HG02623 (cell line): Measurements from ENCODE around the gene APLN.

Source experiments
- ATAC-seq: cut with Tn5 transposase; IDR thresholded peaks from one replicate; pipeline ENCODE4 v1.9.1; 2021; ENCODE audit warnings: moderate library complexity; ENCODE audit not compliant: unreplicated experiment

APLN gene, protein sequence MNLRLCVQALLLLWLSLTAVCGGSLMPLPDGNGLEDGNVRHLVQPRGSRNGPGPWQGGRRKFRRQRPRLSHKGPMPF

DNA sequence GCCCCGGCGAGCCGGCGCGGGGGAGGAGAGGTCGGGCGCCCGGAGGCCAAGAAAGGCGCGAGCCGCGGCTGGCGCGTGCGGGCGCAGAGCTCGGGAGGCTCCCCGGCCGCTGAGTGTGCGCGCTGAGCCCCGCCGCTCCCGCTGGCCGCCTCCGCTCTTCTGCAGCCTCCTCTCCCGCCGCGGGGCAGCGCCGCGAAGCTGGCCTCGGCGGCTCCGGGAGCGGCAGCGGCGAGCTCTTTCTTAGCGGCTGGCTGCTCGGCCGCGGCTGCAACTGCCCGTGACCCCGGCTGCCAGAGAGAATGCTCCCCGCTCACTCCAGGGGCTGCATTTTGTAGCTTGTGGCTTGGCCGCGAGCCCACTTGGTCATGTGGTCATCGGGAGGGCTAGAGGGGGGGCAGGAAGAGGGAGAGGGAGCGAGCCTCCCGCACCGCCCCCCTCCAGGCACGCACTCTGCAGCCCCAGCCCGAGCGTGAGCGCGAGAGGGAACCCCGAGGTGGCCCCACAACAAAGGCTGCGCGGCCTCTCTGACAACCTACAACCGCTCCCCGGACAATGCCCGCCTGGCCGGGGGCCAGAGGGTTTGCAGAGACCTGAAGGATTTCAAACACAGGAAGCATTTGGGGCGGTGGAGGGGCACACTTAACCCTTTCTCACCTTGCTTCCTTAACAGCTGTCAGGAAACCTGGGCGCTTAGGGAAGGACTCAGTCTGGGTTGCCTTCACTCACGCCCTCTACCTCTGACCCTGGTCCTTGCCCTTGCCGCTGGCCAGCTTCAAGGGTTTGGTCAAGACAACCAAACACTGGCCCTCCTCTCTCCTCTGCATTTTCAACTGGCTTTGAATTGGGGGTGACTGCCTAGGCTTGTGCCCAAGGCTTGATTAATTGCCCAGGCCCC lies at the start of gene APLN:
APLN (minus strand) TSS at position 305 of the 895 bp plus-strand sequence. CDS start 326 bp downstream, outside the sequence.
- peak; percentile 29 for ATAC-seq

DNA sequence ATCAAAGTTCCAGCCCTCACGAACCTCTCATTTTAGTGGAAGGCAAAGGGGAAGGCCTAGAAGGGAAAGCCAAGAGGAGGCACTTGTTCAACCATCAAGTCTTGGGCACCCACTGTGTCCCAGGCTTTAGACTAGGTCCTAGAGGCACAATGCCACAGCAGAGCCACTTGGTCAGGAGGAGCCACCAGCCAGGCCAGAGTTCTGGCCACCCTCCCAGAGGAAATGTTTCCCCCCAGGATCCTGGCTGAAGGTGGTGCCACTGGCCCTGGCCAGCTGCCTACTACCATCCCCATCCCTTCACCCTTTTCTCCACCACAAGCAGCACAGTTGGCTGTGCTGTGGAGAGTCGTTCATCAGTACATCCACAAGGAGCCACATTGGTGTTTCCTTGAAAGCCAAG lies 49.7 kb upstream of the APLN start:
- ATAC-seq: no peak

DNA sequence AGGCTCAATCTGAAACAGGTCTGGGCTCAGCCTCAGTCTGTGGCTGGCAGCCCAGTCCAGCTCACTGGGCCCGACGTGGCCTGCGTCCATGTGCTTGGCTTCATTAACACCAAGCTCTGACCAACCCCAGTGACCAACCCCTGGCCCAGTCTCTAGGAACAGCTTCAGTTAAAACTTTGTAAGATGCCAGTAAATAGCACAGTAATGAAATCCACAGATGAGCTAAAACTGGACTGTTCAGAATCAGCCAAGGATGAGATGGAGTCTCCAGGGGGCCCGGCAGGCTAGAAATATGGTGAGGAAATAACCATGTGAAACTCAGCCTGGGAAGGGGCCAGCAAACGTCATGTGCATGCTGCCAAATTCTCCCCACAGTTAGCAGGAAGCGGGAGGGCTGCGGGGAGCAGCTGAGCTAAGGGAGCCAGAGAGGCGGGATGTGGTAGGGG lies 46.9 kb upstream of the APLN start:
- ATAC-seq: no peak

DNA sequence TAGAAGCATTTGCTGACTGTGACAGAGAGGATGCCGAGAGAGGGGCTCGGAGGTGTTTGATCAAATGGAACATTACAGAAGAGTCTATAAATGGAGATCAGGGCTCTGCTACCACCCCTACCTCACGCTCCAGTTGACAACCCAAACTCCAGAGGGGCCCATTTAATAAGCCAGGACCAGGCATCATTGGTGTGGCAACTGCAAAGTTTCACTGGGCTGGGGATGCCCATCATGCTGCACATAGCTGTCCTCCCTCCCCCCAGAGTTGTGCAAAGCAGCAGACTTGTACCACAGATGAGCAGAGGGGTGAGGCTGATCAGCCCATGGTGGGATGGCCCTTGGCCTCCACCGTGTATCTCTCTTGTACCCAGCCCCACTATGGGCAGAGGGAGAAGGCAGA lies 45.8 kb upstream of the APLN start:
- ATAC-seq: no peak

DNA sequence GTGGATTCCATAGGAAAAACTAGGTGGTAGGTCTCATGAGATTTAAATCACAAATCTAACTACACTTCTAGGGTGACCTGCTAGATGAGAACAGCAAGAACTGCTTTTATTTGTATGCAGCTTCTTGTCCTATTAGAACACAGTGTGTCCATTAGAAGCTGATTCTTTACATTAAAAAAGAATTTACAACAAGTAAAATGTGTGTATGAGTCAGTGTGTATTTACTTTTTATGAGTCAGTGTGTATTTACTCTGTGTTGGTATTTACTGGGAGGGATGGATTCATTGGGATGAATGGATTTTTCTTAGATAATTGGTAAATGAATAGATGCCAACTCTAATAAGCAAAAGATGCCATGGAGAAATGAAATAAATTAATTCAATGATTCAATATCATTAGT lies 43.4 kb upstream of the APLN start:
- no peak for ATAC-seq

DNA sequence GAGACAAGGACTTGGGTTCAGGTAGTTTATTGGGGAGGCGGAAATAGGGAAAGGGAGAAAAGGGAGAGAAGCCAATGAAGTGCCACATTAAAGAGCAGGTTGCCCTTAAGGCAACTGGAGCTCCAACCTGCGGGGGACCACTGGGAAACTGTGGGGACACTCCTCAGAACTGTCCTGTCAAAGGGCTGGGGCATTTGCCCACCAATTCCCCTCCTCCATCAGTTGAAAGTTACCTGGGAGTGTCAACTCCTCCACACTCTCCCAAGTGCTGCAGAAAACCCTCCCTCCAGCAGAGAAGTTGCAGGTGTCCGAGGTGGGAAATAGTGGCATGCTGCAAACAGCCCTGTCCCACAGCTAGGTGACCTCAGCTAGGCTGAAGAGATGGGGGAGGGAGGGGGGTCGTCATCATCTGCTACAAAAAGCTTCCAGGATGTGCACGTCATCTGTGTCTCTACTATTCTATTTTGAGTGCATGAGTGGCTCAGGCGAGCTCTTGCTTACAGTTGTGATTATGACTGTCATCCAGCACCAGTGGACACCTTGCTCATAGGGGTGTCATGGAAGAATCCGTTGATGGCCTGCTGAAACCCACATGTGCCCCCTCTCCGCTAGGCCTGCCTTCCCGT lies 42.6 kb upstream of the APLN start:
- no peak for ATAC-seq

DNA sequence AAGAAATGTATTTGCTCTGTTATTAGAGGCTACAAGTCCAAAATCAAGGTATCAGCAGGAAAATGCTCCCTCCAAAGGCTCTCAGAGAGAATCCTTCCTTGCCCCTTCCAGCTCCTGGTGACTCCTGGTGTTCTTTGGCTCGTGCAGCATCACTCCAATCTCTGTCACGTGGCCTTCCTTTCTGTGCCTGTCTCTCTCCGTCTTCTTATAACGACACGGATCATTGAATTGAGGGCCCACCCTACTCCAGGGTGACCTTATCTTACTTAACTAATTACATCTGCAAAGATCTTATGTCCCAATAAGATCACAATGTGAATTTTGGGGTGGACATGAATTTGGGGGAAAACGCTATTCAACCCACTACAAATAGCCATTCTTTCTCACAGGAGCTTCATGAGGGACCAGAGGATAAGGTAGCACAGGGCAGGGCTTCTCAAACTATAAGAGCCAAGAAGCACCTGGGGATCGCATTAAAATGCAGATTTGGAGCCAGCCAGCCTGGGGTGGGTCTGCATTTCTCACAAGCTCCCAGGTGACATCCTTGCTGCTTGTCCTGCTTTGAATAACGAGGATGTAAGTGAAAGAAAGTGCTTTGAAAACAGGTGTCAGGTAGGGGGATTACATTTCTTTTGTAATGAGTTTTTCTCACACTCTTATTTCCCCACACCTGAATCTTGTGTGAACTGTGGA lies 41.9 kb upstream of the APLN start:
- no peak for ATAC-seq

DNA sequence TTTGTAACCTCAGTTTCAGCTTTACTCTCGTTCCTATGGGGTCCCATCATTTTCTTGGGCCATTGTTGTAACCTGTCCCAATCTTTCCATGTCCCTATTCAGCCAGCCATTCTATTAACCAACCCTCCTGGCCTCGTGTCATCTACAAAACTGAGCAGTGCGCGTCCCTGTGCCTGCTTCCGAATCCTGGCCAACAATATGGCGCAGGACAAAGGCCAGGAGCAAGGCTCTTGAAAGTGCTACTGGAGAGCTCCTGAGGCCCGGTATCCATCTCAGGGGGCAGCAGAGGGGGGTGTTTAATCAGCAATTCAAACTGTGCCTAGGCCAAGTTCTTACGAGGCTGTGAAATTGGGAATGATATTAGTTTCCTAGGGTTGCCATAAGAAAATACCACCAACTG lies 41.2 kb upstream of the APLN start:
- no peak for ATAC-seq

DNA sequence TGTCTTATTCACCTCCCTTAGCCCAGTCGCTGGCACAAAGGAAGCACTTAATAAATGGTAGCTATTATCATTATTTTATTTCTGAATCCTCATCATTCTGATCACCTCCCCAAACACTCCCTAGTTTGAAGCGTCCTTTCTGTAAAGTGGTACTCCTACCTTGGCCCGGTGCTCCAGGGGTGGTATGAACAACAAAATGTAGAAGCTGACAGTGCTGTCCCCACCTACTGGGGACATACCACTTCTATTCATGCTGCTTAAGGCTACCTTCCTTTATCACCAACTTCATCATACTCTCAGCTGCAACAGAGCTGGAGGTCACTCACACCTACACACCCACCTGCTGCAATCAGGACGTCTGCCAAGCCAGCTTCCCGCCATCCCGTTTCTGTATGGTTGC lies 40.8 kb upstream of the APLN start:
- no peak for ATAC-seq

DNA sequence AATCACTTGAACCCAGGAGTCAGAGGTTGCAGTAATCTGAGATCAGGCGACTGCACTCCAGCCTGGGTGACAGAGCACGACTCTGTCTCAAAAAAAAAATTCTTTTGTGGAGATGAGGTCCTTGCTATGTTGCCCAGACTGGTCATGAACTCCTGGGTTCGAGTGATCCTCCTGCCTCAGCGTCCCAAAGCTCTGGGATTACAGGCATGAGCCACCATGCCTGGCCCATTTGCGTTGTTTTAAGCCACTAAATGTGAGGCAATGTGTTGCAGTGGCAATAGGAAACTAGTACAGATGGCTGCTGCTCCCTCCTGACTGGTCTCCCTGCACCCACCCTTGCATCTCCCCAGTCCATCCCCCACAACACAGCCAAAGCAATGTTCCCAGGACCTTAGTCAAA lies 40.0 kb upstream of the APLN start:
- no peak for ATAC-seq

DNA sequence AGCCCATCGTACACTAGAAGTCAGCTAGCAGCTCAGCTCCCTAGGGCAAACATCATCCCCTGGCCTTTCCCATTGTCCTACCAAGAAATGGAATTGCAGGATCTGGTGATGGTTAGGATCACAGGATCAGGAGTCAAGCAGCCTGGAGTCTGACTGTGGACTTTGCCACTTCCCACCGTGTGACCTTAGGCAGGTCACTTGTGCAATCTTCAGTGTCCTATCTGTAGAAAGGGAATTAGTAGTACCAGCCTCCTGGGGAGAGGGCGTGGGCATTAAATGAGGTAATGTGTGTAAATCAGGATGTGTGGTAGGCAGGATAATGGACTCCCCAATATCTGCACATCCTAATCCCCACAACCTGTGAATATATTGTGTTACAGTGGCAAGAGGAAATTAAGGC lies 38.6 kb upstream of the APLN start:
- no peak for ATAC-seq

DNA sequence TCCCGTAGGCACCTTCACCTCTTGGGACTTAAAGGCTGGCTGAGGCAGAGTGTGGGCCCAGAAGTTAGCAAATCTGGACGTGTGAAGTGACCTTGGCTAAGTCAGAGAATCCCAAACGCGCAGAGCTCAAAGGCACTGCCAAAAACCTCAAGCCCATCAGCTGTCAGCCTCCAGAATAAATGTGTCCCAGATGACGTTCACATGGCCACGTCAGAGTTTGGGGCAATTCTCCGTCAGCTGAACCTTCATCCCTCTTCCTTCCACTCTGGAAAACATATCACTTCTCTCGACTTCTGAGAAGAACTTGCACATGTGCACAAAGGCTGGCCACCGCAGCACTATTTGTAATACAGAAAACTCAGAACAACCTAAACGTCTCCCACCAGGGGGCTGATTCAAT lies 35.7 kb upstream of the APLN start:
- ATAC-seq: no peak

DNA sequence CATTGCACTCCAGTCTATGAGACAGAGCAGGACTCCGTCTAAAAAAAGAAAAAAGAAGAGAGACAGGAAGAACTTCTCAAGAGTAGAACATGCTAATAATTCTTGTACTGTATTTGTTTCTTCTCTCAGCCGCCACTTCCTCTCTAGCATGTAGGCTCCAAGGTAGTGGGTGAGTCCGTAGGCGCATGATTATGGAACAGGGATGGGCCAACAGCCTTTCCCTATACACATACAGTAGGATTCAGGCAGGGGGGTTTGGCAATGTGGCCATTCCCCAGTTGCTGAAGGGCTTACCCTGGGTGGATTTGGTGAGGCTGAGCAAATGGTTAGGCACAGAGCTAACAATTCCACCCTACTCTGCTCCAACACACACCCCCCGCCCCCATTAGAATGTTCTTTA lies 35.0 kb upstream of the APLN start:
- no peak for ATAC-seq

DNA sequence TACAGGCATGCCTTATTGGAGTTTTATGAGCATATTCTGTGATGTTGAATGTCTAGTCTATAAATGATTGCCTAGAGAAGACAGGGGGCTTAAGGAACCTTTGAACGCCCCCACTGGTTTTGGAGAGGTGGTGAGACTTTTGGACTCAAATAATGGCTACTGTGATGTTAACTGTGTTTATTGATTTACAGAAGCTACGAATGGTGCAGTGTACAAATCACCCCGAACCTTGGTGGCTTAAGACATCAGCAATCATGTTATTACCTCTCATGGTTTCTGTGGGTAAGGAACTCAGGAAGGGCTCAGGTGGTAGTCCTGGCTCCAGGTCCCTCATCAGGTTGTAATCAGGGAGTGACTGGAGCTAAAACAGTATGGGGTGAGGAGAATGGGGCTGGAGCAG lies 33.3 kb upstream of the APLN start:
- no peak for ATAC-seq

DNA sequence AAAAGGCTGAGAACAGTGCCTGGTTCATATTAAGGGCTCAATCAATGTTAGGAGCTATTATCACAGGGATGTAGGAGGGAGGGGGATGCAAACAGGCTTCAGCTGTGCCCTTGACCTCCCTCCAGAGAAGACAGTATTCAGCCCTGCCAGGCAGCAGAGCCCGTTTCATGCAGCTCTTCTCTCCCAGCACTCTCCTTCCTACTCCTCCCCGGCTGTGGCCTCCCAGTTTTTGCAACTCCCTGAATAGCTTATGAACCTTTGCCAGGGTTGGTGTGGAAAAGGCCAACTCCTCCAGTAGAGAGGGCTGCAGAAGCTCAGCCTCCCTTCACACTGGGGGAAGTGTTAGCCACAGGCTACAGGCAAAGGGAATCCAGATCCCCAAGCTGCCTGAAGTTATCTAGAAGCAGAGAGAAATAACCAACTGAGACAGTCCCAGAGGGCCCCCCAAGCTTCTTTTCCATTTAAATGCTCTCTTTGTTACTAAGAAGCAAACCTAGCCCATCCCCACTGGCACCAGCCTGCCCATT lies 31.7 kb upstream of the APLN start:
- no peak for ATAC-seq

DNA sequence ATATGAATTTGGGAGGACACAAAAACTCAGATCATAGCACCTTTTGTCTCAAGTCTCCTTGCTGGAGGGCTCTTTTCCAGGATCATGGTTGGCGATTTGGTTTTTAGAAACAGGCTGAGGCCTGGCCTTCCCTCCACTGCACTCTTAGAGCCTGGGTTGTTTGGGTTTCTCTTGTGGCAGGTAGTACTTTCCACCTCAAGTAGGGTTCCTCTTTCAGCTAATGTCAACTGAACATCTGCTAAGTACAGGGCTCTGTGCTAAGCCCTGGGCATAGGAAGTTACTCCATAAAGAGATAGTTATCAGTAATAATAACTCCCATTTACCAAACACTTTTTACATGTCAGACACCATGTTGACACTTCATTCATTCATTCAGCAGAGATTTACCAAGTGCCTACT lies 28.2 kb upstream of the APLN start:
- no peak for ATAC-seq

DNA sequence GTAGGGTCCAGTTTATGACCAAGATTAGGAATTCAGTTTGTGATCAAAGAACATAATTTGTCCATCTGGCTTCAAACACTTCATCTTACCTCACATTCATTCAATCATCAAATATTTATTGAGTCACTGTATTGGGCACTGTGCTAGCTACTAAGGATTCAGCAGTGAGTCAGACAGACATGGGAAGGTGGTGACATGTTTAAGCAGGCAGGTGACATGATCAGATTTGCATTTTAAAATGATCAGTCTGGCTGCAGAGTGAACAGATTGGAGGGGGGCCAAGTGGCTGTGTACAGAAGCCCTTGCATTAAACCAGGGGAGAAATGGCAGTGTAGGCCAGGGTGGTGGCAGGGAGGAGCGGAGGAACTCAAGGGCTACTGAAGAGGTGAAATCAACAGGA lies 25.1 kb upstream of the APLN start:
- ATAC-seq: no peak

DNA sequence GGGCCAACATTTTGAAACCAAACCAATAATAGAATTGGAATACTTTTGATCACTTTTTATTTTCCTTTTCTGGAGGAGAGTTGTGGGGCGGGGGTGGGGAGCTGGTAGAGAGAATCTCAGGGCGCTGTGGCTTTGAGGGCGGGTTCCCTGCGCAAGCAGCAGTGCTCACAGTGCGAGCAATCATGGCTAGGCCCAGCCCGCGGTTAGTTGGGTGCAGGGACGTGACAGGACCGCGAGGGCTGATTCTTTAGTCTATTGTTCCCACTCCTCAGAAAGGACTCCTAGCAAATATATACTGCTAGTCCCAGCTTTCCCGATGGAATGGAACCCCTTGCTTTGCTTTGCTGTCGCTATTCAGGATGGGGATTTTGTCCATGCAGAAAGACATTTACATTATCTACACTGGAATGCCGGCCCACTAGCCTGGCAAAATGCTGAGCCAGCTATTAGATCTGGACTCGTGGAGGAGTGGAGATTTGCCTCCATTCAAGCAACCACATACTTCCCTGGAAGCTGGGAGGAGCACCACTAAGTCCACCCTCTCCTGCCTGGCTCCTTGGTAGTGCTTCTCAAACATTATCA lies 23.9 kb upstream of the APLN start:
- no peak for ATAC-seq

DNA sequence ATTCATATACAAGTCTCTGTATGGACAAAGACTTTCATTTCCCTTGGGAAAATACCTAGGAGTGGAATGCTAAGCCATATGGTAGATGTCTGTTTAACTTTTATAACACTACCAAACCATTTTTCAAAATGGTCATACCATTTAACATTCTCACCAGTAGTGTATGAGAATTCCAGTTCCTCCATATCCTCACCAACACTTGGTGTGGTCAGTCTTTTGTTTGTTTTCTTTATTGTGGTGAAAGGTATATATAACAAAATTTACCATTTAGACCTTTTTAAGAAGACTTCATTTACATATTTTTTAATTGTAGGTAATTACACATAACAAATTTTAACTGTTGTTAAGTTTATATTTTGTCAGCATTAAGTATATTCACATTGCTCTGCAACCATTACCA lies 12.7 kb upstream of the APLN start:
- no peak for ATAC-seq

DNA sequence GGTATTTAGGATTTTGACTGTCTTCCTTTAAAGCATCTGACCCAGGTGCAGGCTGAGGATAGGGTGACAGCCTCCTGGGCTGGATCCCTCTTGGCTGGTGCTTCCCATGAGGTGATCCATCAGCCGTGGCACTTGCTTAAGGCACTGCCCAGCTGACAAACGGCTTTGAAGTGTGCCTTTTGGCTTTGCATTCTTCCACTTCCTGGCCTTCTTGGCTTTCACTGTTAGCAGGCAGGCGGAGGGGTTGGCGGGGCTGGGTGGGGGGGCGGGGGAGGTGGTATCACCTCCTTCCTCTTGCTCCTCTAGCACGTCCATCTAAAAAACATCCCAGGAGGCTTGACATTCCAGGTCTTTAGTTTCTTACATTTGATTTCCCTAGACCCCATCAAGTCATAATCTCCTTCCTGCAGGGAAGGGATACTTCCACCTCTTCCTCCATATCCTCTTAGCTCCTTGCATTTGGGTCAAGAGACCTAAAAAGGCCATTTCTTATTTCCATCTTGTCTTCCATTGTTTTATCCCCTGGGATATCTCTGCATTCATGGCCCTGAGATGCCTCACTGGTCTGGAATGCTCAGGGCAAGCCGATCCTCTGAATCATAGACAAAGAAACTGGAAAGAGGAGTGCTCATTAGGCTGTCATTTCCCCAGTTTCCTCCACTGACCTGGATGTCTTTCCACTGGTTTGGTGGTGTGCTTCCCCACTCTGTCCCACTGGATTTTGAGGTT lies 11.3 kb upstream of the APLN start:
- no peak for ATAC-seq
